H1 (cell line): ENCODE results near the gene FAM120A. TPM values are rescaled to one million over a fixed set of nuclear protein-coding genes. Genes with fewer than 3 reads are reported as not detected.

Experiments
- CTCF ChIA-PET: fragments of 300-600 bp; sonication (Branson Sonifier 250); formaldehyde crosslinking; loops from one replicate; lab custom pipeline; 2021; ENCODE audit not compliant: partially characterized antibody; lab: Charles Lee
- POLR2A ChIA-PET: fragments of 300-600 bp; sonication (Branson Sonifier 250); formaldehyde crosslinking; loops from one replicate; lab custom pipeline; 2021; ENCODE audit warnings: inconsistent platforms; ENCODE audit not compliant: partially characterized antibody; lab: Charles Lee
- DNase-seq, 2 experiments: peaks; one replicate each; pipeline versions ENCODE4 v3.0.0 to v3.0.0-alpha.2; 2010 to 2022; ENCODE audit warnings: low spot score in 2 of 2, low read depth in 1 of 2, mixed read lengths in 1 of 2
- FAIRE-seq: peaks from 2 replicates; lab custom pipeline; 2011; peaks lifted over from hg19 to GRCh38; lab: Jason Lieb, UNC
- H2AFZ ChIP-seq: 2 replicates; pipeline ENCODE4 v1.8.1; 2012; ENCODE audit warnings: low read length, inconsistent platforms
- H2AK5ac ChIP-seq: 2 replicates; pipeline ENCODE4 v1.6.1; 2013; ENCODE audit warnings: low read depth, low read length
- H2BK120ac ChIP-seq: replicated peaks from 2 replicates; pipeline ENCODE3; 2013; ENCODE audit warnings: low read depth, low read length, inconsistent platforms
- H2BK12ac ChIP-seq: 2 replicates; pipeline ENCODE4 v1.6.1; 2013; ENCODE audit warnings: low read depth, low read length
- H2BK15ac ChIP-seq: 2 replicates; pipeline ENCODE4 v1.6.1; 2013; ENCODE audit warnings: low read length
- H2BK20ac ChIP-seq: 2 replicates; pipeline ENCODE4 v1.6.1; 2013; ENCODE audit warnings: low read length
- H2BK5ac ChIP-seq: 2 replicates; pipeline ENCODE4 v1.6.1; 2013; ENCODE audit warnings: low read depth, low read length
- H3K14ac ChIP-seq: 2 replicates; pipeline ENCODE4 v1.6.1; 2013; ENCODE audit warnings: inconsistent platforms; ENCODE audit not compliant: insufficient read length
- H3K18ac ChIP-seq: 2 replicates; pipeline ENCODE4 v1.6.1; 2013; ENCODE audit warnings: low read length; ENCODE audit errors: extremely low read depth
- H3K23ac ChIP-seq: 2 replicates; pipeline ENCODE4 v1.6.1; 2013; ENCODE audit warnings: inconsistent platforms; ENCODE audit not compliant: insufficient read length
- H3K23me2 ChIP-seq: 2 replicates; pipeline ENCODE4 v1.6.1; 2013; ENCODE audit warnings: low read depth, low read length
- H3K27ac ChIP-seq: 2 replicates; pipeline ENCODE4 v1.6.1; 2011; ENCODE audit warnings: low read depth, low read length, inconsistent platforms
- H3K27me3 ChIP-seq, 4 experiments: replicated peaks in 1 of 4; 1 replicate in 1 of 4; 2 replicates in 3 of 4; pipeline versions ENCODE4 v1.6.1 to v1.8.1; 2011 to 2013; ENCODE audit warnings: low read length in 3 of 4, mild to moderate bottlenecking in 3 of 4, inconsistent platforms in 2 of 4, mixed read lengths in 2 of 4, moderate library complexity in 1 of 4; ENCODE audit not compliant: control insufficient read depth in 3 of 4, insufficient read depth in 3 of 4; ENCODE audit errors: extremely low read depth in 1 of 4
- H3K36me3 ChIP-seq, 4 experiments: 2 replicates each; pipeline versions ENCODE4 v1.6.1 to v1.8.1; 2011 to 2013; ENCODE audit warnings: mild to moderate bottlenecking in 4 of 4, low read length in 3 of 4, moderate library complexity in 2 of 4, control low read depth in 1 of 4, inconsistent platforms in 1 of 4; ENCODE audit not compliant: insufficient read depth in 4 of 4, control insufficient read depth in 2 of 4
- H3K4ac ChIP-seq: replicated peaks from 2 replicates; pipeline ENCODE3; 2013; ENCODE audit warnings: low read length, low read depth, mixed read lengths, inconsistent platforms; ENCODE audit not compliant: insufficient read length
- H3K4me1 ChIP-seq, 4 experiments: replicated peaks in 1 of 4; 1 replicate in 1 of 4; 2 replicates in 3 of 4; pipeline versions ENCODE4 v1.6.1 to v1.8.1; 2011 to 2013; ENCODE audit warnings: low read length in 3 of 4, inconsistent platforms in 2 of 4, mixed read lengths in 1 of 4; ENCODE audit not compliant: insufficient read depth in 4 of 4, control insufficient read depth in 3 of 4
- H3K4me2 ChIP-seq, 2 experiments: 2 replicates each; pipeline versions ENCODE4 v1.6.1 to v1.8.1; 2011 to 2013; ENCODE audit warnings: low read depth in 2 of 2, low read length in 2 of 2, control low read depth in 1 of 2, inconsistent platforms in 1 of 2, mild to moderate bottlenecking in 1 of 2; ENCODE audit not compliant: insufficient read depth in 1 of 2
- H3K4me3 ChIP-seq, 4 experiments: fragments of 200-600, 300-600 bp in 1 of 4; sonication (generic), shearing (Covaris generic), sonication (Bioruptor Twin) in 1 of 4; 2 replicates each; pipeline versions ENCODE4 v1.5.1 to v1.8.1; 2011 to 2016; ENCODE audit warnings: low read length in 4 of 4, low read depth in 3 of 4, control low read depth in 2 of 4, inconsistent platforms in 2 of 4, mild to moderate bottlenecking in 2 of 4, mixed read lengths in 1 of 4, moderate library complexity in 1 of 4; ENCODE audit not compliant: insufficient read depth in 2 of 4; ENCODE audit errors: extremely low read depth in 1 of 4
- H3K56ac ChIP-seq: replicated peaks from 2 replicates; pipeline ENCODE3; 2013; ENCODE audit warnings: low read depth, mild to moderate bottlenecking, mixed read lengths, low read length, inconsistent platforms; ENCODE audit not compliant: insufficient read length
- H3K79me1 ChIP-seq: 2 replicates; pipeline ENCODE4 v1.6.1; 2013; ENCODE audit warnings: low read depth, low read length, control low read depth
- H3K79me2 ChIP-seq, 2 experiments: 2 replicates each; pipeline versions ENCODE4 v1.6.1 to v1.8.1; 2012 to 2013; ENCODE audit warnings: low read length in 2 of 2, mild to moderate bottlenecking in 2 of 2, inconsistent platforms in 1 of 2; ENCODE audit not compliant: insufficient read depth in 2 of 2, control insufficient read depth in 1 of 2
- H3K9ac ChIP-seq, 4 experiments: replicated peaks in 1 of 4; 1 replicate in 1 of 4; 2 replicates in 3 of 4; pipeline versions ENCODE4 v1.6.1 to v1.8.1; 2011 to 2013; ENCODE audit warnings: low read depth in 3 of 4, low read length in 3 of 4, control low read depth in 2 of 4, mild to moderate bottlenecking in 2 of 4, moderate library complexity in 2 of 4, inconsistent platforms in 1 of 4; ENCODE audit errors: extremely low read depth in 1 of 4
- H3K9me3 ChIP-seq, 2 experiments: 2 replicates each; pipeline versions ENCODE4 v1.6.1 to v1.8.1; 2012 to 2013; ENCODE audit warnings: mild to moderate bottlenecking in 2 of 2, moderate library complexity in 2 of 2, control low read depth in 1 of 2, inconsistent platforms in 1 of 2, low read depth in 1 of 2, low read length in 1 of 2, mixed read lengths in 1 of 2; ENCODE audit not compliant: insufficient read depth in 2 of 2
- H4K20me1 ChIP-seq, 2 experiments: replicated peaks in 1 of 2; 2 replicates each; pipeline versions ENCODE3 to v1.8.1; 2011 to 2013; ENCODE audit warnings: inconsistent platforms in 2 of 2, low read length in 2 of 2, mild to moderate bottlenecking in 1 of 2; ENCODE audit not compliant: insufficient read depth in 2 of 2, control insufficient read depth in 1 of 2
- H4K5ac ChIP-seq: 2 replicates; pipeline ENCODE4 v1.6.1; 2013; ENCODE audit warnings: low read length, low read depth, mixed read lengths, inconsistent platforms; ENCODE audit not compliant: insufficient read length
- H4K8ac ChIP-seq: 2 replicates; pipeline ENCODE4 v1.8.0; 2013; ENCODE audit warnings: mild to moderate bottlenecking, moderate library complexity, low read length, inconsistent platforms; ENCODE audit not compliant: insufficient read depth; ENCODE audit errors: extremely low read depth
- H4K91ac ChIP-seq: replicated peaks from 2 replicates; pipeline ENCODE3; 2013; ENCODE audit warnings: low read length, mixed read lengths, inconsistent platforms; ENCODE audit not compliant: insufficient read length
- ASH2L ChIP-seq: fragments of 200-600, 300-600 bp; sonication (generic); IDR thresholded peaks from one replicate; pipeline ENCODE4 v1.7.1; 2017; ENCODE audit warnings: low read length
- CREB1 ChIP-seq: IDR thresholded peaks from 2 replicates; pipeline ENCODE4 v1.6.1; 2012; ENCODE audit warnings: inconsistent platforms
- EGR1 ChIP-seq: IDR thresholded peaks from 2 replicates; pipeline ENCODE4 v1.6.1; 2011; ENCODE audit warnings: low read depth, low read length, borderline replicate concordance
- JUND ChIP-seq: IDR thresholded peaks from 2 replicates; pipeline ENCODE4 v1.6.1; 2011; ENCODE audit warnings: mild to moderate bottlenecking, improper control_type of control experiment, low read length
- SIRT6 ChIP-seq: IDR thresholded peaks from one replicate; pipeline ENCODE4 v1.7.1; 2012; ENCODE audit warnings: low read length, inconsistent platforms
- SIX5 ChIP-seq: IDR thresholded peaks from 2 replicates; pipeline ENCODE4 v1.6.1; 2011; ENCODE audit warnings: mild to moderate bottlenecking, low read depth, low read length
- SP4 ChIP-seq: IDR thresholded peaks from 2 replicates; pipeline ENCODE4 v1.6.1; 2012; ENCODE audit warnings: low read length, inconsistent platforms
- TAF1 ChIP-seq: IDR thresholded peaks from 2 replicates; pipeline ENCODE4 v1.6.1; 2011; ENCODE audit warnings: mild to moderate bottlenecking, low read depth, low read length
- WGBS, 2 experiments: shearing (Covaris generic) in 1 of 2; methylation state at CpG; one replicate each; pipeline versions ENCODE4 v1.1.6 to v1.1.7; 2013 to 2015; ENCODE audit warnings: low lambda C conversion rate in 2 of 2, mixed read lengths in 2 of 2, inconsistent platforms in 1 of 2, low coverage in 1 of 2, missing lambda C conversion rate in 1 of 2; ENCODE audit not compliant: insufficient replicate concordance in 2 of 2, insufficient coverage in 1 of 2, insufficient read length in 1 of 2; ENCODE audit errors: extremely low coverage in 1 of 2, missing lambda C conversion rate in 1 of 2; 5-methylcytosine and 5-hydroxymethylcytosine counted together
- polyA plus RNA-seq, 7 experiments: library from polyadenylated mRNA; depleted of rRNA in 3 of 7; stranded (reverse) in 5 of 7; unstranded in 2 of 7; fragments of >200 nt in 5 of 7; fragments of 200-250 nt in 2 of 7; gene quantifications; 1 replicate in 5 of 7; 2 replicates in 1 of 7; 4 replicates in 1 of 7; pipeline versions ENCODE4 v1.2.1 to v1.2.3, GENCODE V29; 2011 to 2013; ENCODE audit warnings: missing spikeins in 2 of 7, mixed read lengths in 2 of 7
- total RNA-seq: library from RNA; stranded (reverse); fragmentation: NEBNext Ultra II Directional; extraction: Animal tissue kit (Norgen Biotek cat#: 25700); gene quantifications from 2 replicates; pipeline ENCODE4 v1.2.1, GENCODE V29; 2021
- TF ChIP-seq, protein P1 (sequence below), 3 experiments: IDR thresholded peaks; 1 replicate in 2 of 3; 2 replicates in 1 of 3; pipeline versions ENCODE4 v1.5.1 to v1.6.1; 2011; ENCODE audit warnings: low read length in 3 of 3, mild to moderate bottlenecking in 3 of 3, inconsistent platforms in 2 of 3, low read depth in 1 of 3, moderate library complexity in 1 of 3; ENCODE audit not compliant: insufficient read depth in 1 of 3; ENCODE audit errors: control extremely low read depth in 1 of 3

Gene FAM120A
- total and polyA plus RNA-seq, 2 of the 8 experiments (the other 6 are each of a cell fraction or from before 2014, with no cell fraction given): 24.9 to 54.7 TPM

GRCh38 chr9:93613174-93613573 lies 161.7 kb downstream of the FAM120A start:
- H3K23ac ChIP-seq: no peak overlapping the region
- H2BK5ac ChIP-seq: no peak overlapping the region
- no peak overlapping the region for H3K4me3 ChIP-seq
- H3K4me2 ChIP-seq: no peak overlapping the region
- no peak overlapping the region for H2BK12ac ChIP-seq
- H2BK15ac ChIP-seq: no peak overlapping the region
- H3K4me1 ChIP-seq: peaks cover 0 to 10% (median 1%) of the 10 kb centered on the region in 4 experiments; a peak in 4 of 7 replicates
- ChIA-PET POLR2A (no interaction called here), CTCF (interaction anchor here (0.6 kb wide), 1 partner anchor 558 kb away, joined by 3 read pairs; no protein-coding TSS in a partner anchor)
- H3K18ac ChIP-seq: no peak overlapping the region
- H4K91ac ChIP-seq: no peak overlapping the region
- no peak overlapping the region for H3K14ac ChIP-seq
- no peak for FAIRE-seq
- no peak overlapping the region for H2BK120ac ChIP-seq
- no peak overlapping the region for H2AK5ac ChIP-seq
- H3K27ac ChIP-seq: no peak overlapping the region
- H3K9ac ChIP-seq: no peak overlapping the region
- no peak overlapping the region for H4K5ac ChIP-seq
- no peak for TF ChIP-seq JUND
- no peak for TF ChIP-seq ASH2L
- TF ChIP-seq SIX5: no peak
- TF ChIP-seq, protein P1, sequence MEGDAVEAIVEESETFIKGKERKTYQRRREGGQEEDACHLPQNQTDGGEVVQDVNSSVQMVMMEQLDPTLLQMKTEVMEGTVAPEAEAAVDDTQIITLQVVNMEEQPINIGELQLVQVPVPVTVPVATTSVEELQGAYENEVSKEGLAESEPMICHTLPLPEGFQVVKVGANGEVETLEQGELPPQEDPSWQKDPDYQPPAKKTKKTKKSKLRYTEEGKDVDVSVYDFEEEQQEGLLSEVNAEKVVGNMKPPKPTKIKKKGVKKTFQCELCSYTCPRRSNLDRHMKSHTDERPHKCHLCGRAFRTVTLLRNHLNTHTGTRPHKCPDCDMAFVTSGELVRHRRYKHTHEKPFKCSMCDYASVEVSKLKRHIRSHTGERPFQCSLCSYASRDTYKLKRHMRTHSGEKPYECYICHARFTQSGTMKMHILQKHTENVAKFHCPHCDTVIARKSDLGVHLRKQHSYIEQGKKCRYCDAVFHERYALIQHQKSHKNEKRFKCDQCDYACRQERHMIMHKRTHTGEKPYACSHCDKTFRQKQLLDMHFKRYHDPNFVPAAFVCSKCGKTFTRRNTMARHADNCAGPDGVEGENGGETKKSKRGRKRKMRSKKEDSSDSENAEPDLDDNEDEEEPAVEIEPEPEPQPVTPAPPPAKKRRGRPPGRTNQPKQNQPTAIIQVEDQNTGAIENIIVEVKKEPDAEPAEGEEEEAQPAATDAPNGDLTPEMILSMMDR (IDR thresholded peaks at IDR 0.05; ENCODE audit: control extremely low read depth in 1 of 3, insufficient read depth in 1 of 3, low read depth in 1 of 3, low read length in 3 of 3): no peak
- TF ChIP-seq EGR1: no peak
- no peak for TF ChIP-seq TAF1
- TF ChIP-seq SP4: no peak
- no peak for TF ChIP-seq CREB1
- no peak for TF ChIP-seq SIRT6
- H3K79me1 ChIP-seq: peaks cover 1% of the 10 kb centered on the region; the same call in 1 of the 2 replicates
- peaks cover 7 to 22% of the 10 kb centered on the region in 2 experiments; a peak in 2 of 4 replicates for H3K79me2 ChIP-seq
- 90% methylated on average over 5 of the region's 5 CpGs; no CpG with 5 or more reads in 1 of the 2 experiments for WGBS, 2 experiments
- no peak overlapping the region for H3K56ac ChIP-seq
- H3K36me3 ChIP-seq: no peaks in the 10 kb centered on the region
- H4K8ac ChIP-seq: no peak overlapping the region
- no peak overlapping the region for H2AFZ ChIP-seq
- no peak overlapping the region for H2BK20ac ChIP-seq
- H3K4ac ChIP-seq: no peak overlapping the region
- peaks cover 0 to 9% of the 10 kb centered on the region in 2 experiments for H4K20me1 ChIP-seq
- H3K23me2 ChIP-seq: peaks cover 8% of the 10 kb centered on the region; the same call in 1 of the 2 replicates
- no peaks in the 10 kb centered on the region for H3K27me3 ChIP-seq
- DNase-seq: peak in 1 of 2 experiments; percentile 35
- H3K9me3 ChIP-seq: no peaks in the 10 kb centered on the region; a peak in 2 of 4 replicates
